ENCODE data around the gene MDN1.

DNA sequence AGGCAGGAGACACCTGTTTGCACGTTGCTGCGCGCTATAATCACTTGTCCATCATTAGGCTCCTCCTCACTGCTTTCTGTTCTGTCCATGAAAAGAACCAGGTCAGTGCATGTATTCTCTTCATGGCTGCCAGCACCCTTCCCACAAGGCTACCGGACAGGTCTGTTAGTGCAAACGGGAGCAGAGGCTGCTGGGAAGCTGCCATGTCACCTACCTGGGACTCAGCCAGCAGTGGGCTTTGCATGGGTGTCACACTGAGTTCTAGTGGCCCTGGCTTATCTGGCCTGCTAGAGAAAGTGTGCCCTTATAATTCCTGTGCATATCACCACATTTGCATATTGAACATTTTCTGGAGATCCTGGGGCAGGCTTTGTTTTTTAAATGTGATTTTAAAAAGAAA, 205.8 kb downstream of the MDN1 start:
- no peak for TF ChIP-seq EP300 (IDR thresholded peaks at IDR 0.05)
- TF ChIP-seq, protein P1, sequence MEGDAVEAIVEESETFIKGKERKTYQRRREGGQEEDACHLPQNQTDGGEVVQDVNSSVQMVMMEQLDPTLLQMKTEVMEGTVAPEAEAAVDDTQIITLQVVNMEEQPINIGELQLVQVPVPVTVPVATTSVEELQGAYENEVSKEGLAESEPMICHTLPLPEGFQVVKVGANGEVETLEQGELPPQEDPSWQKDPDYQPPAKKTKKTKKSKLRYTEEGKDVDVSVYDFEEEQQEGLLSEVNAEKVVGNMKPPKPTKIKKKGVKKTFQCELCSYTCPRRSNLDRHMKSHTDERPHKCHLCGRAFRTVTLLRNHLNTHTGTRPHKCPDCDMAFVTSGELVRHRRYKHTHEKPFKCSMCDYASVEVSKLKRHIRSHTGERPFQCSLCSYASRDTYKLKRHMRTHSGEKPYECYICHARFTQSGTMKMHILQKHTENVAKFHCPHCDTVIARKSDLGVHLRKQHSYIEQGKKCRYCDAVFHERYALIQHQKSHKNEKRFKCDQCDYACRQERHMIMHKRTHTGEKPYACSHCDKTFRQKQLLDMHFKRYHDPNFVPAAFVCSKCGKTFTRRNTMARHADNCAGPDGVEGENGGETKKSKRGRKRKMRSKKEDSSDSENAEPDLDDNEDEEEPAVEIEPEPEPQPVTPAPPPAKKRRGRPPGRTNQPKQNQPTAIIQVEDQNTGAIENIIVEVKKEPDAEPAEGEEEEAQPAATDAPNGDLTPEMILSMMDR (IDR thresholded peaks at IDR 0.05): no peak
- no peak for TF ChIP-seq POLR2A (IDR thresholded peaks at IDR 0.05)
- TF ChIP-seq POLR2AphosphoS5 (IDR thresholded peaks at IDR 0.05): no peak

All from sigmoid colon (tissue), 4 donors.